Activated effector memory CD4-positive, alpha-beta T cell treated with anti-CD3 and anti-CD28 coated beads, Interleukin-2, amount 50 U/mL, for 16 hours (primary cell): Measurements from ENCODE around the gene UBE2D3.
"Not testable (repeated sequence)": the region's sequence is repeated elsewhere in the genome, so short reads cannot be mapped to it uniquely, and the experiment has no call there.

ENCODE experiments used
- DNase-seq: peaks from one replicate; pipeline ENCODE4 v3.0.0-alpha.2; 2020

Gene UBE2D3

DNA sequence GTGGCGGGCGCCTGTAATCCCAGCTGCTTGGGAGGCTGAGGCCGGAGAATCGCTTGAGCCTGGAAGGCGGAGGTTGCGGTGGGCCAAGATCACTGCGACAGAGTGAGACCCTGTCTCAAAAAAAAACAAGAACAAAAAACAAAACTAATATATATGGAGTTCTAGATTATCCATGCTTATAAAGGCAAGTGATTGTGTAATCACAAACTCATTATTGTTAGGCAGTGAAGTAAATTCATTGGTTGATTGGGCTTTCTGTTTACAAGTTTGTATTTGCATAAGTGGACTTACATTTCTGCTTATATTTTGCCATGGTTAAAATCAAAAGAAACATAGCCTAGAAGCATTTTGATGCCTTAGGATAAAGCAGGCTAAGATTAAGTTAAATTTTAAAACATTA lies 2.5 kb upstream of the UBE2D3 start:
- DNase-seq: no peak

DNA sequence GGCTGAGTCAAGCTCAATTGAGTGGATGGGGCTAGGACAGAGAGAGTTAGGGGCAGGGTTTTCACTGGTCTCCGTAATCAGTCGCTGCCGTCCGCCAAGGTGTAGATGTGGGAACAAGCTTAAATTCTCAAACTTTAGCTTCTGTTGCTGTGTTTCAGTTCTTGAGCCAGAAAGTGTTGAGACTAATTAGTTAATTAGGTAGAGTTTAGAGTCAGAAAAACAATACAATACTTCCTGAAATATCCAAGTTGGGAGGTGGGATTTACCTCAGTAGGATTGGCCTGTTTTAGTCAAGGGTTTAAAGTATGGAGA lies 1.1 kb upstream of the UBE2D3 start:
- DNase-seq: no peak

DNA sequence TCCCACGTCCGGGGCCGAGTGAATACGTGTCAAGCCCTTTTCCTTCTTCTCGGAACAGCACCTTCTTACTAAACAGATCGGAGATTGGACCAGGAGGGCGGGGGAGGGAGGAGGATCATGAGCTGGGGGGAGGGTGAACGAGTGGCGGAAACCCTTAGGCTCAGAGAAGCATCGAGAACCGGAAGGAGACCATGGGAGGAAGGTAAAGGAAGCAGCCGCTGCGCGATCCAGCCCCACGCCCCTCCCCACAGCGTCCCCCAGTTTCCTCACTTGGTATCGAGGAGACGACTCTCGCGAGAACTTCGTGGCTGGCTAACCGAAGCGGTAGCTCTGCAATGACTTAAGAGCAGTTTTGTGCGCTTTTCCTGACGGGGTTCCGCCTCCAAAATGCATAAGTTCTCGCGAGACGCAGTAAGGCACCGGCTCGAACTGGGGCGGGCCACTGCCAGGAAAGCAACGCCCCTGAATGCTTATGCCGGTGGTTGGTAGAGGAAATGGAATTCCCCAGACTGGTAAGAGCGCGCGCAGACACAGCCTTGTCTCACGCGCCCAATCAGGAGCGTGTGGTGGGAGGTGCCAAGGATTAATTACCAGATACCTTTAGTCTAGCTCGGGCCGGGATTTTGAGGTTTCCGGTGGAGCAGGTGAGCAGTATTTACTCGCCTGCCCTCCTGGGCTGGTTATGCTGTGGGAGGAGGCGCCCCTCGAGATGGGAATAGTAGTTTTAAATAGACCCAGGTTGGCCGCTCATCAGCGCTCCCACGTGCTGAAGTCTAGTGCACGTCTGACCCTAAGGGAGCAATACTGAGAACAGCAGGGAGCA lies 534 bp upstream of the UBE2D3 start:
- DNase-seq: peak; percentile 99

DNA sequence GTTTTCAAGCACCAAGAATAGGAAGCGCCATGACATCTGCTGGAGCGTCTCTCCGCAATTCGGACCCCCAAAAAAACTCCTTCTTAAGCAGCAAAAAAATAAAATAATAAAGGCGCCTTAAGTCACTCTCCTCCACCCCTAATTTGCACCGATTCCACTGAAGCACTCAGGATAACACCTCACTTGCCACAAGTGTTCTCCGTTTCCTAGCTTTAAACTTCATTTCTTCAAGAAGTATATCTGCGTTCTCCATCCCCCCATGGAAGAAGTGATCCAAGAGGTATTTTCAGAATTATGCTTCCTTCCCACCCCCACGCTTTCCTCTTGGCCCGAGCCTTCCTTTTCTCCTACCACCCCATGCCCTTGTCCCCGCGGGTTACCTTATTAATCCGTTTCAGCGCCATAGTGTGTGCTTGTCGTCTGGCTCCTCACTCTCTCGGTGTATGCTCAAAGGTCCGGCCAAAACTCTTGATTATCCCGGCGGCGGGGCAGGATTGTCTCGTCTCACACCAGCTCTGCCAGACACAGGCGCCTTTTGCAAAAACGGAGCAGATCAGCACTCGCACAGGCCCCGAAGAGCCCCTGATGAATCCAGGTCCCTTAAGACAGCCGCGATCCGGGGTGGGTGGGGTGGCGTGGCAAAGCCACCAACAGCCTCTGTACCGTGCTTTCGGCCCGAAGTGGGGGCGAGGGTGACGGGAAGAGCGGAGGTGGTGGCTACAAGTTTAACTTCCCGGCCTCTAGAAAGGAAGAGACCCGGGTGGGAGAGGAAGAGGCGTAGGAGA lies 1.1 kb downstream of the UBE2D3 start:
- no peak for DNase-seq

DNA sequence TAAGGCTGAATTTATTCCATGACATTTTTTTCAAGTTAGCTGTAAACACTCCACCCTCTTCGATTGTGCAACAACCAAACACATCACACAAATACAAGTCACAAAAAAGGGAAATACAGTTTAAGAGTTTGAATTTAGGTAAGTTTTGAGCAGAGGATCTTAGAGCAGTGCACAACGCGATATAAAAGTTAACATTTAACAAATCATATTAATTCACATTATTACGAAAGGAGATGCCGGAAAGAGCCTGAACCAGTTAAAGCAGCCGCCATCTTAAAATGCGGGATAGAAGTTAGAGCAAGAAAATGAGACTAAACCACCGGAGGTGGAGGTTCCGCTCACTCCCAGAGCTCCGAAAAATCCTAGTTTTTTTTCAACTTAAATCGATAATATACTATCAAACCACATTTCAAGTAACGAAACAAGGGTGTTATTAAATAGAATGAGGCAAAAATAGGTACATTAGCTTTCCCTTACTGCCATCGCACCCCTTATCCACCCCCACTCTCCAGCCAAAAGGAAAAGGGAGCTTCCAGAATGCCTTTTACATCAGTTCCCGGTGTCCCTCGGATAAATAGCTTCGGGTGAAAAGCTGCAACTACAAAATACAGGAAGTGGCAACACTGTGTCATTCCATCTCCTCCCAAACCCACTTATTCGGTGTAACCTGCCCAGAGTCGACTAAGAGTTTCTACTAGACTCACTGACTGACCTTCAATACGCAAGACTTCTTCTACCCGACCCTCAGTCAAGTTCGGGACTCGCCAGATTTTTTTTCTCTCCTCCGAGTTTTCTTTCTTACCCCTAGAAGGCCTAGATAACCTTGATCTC lies 1.9 kb downstream of the UBE2D3 start:
- DNase-seq: peak; percentile 66

DNA sequence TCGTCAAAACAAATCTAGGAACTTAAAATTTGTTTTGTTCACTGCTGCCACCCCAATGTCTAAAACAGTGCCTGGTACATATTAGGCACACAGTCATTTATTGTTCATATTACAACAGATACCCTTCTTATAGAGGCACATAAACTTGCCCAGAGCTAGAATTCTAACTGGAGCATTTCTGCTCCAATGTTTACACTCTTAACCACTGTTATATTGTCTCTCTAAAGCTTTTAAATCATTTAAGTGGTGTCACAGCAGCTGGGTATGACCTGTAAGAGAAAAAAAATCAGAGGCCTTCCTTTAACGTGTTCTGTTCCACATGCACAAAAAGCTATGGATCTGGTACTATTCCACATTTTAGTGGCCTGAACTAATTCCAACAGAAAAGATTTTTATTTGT lies 3.0 kb downstream of the UBE2D3 start:
- DNase-seq: no peak

DNA sequence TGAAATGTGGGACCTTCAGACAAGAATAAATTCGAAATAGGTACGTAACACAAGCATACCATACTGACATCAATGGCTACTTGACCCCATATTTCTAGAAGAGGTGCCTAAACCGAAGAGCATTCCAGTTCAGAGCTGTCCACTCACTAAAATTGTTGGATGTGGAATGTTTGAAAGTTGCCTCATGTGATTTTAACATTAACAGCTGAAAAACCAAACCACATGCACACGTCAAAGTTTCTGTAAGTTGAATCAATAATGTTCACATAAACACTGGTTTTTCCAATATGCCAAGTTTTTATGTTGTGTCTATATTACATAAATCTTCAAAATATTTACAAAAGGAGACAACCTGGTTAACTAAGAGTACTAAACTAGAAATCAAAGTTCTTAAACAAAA lies 3.5 kb downstream of the UBE2D3 start:
- DNase-seq: no peak

DNA sequence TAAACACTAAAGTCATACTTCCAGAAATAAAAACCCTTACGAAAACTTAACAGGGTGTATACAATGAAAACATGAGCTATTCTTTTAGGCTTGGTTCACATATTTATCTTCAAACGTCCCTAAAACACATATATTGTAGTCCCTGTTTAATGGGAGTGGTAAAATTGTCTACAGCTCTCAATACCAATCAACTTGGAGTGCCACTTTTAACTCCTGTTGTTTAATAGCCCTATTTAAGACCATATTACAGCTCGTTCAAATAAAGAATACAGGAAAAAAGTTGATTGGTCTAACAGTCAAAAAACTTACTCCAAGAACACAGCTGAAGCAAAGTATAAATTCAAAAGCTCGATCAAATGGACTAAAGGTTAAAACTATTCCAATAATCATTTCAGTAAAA lies 3.9 kb downstream of the UBE2D3 start:
- no peak for DNase-seq

DNA sequence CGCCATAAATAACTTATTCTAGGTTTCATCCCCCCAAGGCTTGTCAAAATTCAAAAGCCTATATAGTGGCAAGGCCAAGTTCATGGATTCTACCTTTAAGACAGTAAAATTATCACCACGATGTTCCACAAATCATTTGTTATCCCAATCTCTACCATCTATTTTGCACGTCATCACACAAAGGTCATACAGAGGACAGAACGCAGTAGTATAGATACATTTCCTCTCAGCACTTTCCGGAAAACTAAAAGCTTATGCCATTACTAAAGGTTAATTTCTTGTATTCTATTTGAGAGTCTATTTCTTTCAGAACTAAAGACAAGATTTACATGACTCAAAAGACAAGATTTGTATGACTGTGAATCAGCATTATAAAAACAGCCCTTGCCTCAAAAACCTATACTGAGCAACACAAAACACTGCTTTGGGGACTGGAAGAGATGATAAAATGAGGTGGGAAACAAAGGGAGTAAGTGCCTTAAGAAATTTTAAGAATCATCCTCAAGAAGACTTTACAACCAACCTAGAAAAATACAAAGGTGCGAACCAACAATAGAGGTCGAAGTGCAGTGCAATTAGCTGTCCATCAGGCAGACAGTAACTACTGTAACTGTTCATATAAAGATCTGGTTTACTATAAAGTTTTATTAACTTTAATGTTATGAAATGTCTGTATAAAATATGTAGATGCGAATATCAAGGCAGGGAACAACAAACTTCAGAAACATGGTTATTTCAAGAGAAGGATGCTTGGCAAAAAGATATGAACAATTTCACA lies 7.6 kb downstream of the UBE2D3 start:
- no peak for DNase-seq

DNA sequence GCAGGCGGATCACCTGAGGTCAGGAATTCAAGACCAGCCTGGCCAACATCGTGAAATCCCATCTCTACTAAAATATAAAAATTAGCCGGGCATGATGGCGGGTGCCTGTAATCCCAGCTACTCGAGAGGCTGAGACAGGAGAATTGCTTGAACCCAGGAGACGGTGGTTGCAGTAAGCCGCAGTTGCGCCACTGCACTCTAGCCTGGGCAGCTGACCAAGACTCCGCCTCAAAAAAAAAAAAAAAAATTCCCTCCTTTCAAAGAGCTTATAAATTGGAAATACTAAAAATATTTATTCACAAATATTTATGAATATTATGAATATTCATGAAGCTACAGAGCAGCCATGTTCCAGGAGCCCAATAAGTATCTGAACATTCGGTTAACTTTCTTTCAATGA lies 8.3 kb downstream of the UBE2D3 start:
- DNase-seq: not testable (repeated sequence)

DNA sequence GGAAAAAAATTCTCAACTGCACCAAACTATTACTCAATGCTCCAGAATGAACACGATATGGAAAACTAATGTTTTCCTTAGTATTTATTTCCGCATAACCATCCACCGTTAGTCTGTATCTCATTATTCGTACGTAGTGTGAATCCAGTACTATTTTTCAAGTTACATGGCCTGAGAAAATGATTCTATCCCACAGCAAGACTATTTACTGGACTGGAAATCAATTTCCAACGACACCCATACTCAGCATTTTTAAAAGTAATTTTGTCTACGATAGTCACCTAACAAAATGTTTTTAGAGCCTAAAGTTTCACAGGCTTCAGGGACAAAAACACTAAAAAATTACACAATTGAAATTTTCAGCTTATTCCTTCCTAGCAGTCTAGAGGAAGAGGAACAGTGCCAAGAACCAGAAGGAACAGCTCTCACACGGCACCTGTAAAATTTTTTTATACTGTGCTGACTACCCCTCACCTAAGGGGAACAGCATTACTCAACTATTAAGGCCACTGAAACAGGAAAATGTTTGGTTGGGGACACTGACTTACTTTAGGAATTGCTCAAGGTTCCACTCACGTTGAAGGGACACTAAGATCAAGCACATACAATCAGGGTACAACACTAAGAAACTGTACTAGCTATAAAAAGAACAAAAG lies 9.6 kb downstream of the UBE2D3 start:
- no peak for DNase-seq

DNA sequence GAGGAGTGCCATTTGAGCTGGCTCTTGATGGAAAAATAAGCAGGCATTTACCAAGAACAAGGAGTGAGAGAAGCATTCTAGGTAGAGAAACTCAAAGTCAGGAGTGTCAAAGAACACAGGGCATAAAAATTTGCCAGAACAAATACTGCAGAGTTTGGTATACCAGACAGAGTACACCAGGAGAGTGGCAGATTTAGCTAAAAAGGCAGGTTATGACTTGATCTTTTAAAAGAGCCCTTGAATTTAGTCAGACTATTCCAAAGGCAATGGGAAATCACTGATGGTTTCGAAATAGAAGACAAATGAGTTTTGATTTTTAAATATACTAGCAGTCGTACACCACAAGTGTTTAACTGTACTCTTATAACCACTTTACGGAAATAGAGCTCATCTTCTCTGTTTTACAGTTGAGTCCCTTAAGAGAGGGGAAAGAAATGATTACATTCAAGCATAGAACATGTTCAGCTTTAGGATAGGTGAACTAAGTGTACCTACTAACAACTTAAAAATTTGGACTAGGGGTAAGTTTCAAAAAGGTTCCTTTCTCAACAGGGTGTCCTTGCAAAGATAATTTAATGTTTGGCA lies 10.2 kb downstream of the UBE2D3 start:
- no peak for DNase-seq

DNA sequence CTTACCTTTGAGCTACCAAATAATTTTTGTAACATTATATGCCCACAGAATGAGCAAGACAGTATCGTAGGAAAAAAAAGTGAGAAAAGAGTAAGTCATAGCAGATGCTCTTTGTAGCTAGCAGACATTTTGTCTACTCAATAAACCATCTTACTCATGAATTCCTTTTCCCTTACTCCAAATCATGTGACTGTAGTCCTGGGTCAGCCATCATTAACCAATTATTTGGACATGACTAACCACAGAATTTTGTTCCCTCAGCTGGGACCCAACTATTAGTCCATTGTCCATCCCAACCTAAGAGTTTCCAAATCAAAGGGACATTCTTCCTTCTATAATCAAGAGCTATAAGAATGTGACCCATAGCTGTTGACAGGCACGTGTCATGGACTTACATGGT lies 11.4 kb downstream of the UBE2D3 start:
- DNase-seq: no peak

DNA sequence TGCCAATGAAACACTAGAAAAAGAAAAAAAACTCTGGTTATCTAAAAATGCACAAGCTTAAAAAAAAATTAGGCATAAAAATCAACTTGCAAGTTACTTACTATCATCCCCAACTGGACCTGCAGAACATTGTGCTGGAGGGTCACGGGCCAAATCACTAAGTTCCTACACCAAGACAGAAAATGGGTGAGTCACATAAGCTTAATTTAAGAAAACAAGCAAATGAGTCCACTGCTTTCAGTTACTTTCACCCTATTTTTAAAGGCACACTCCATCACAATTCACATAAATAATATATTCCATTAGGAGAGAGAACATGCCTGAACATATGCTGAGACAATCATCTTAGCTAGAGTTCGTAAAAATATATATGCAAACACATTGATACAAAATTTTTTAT lies 17.7 kb downstream of the UBE2D3 start:
- DNase-seq: no peak

DNA sequence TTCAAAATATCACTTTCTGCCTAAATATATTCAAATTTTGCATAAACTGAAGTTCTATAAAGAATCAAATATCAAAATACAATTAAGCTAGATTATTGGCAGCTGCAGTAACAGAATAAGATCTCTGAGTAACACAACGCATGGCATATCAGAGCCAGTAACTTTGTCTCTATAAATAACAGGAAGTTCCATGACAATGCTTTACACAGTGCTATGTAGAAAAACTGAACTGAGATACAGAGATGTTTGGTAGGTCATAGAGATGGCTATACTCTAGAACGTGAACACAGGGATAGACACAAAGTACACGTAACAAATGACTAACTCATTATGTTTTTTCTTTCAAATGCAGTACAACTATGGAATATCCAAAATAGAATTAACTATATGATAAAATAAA lies 18.2 kb downstream of the UBE2D3 start:
- no peak for DNase-seq

DNA sequence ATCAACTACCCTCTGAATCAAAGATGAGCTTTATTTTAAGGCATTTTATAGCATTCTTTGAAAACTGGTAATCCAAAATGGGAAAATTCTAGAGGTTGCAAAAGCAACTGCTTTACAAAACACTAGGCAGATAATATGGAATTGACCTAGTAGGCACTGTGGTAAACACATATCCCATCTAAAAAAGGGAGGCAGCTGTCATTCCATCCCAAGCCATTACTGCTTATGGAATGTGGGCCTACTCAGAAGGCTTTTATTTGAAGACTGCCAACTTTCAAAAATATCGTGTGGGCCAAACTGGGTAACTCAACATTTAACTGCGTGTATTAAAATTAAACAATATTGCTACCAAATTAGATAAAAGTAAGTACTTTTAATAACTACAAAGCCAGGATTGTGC lies 19.3 kb downstream of the UBE2D3 start:
- no peak for DNase-seq

DNA sequence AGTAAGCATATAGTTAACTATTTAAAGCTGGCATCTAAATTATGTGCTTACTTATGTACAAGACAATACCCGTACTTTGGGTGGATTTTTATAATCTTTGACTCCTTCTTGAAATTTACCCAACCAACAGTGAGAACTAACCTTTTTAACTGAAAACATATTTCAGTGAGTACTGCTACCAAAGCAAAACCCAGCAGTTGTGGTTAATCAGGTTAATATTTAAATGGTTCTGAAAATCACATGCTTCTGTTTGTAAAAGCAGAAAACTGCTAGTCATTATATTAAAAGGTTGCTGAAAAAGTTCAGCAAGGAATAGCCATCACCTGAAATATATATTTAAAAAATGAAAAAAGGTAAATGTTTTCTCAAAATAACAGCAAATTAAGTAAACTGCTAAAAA lies 20.0 kb downstream of the UBE2D3 start:
- no peak for DNase-seq

DNA sequence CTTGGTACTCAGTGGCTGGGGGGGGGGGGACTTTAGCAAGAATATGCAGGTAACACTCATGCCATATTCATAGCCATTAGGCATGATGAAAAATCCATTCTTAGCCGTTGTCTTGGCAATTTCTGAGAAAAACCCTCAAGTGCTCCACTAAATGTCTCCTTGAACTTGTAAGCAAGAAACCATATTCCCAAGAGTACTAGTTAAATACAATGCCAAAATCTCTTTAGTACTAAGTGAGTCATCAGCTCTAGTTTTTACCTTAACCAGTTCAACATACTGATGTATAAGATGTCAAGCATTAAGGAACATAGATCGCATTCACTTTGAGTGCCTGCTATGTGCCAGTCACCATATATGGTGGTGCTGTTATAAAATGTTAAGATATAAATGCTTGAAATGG lies 27.5 kb downstream of the UBE2D3 start:
- DNase-seq: no peak

DNA sequence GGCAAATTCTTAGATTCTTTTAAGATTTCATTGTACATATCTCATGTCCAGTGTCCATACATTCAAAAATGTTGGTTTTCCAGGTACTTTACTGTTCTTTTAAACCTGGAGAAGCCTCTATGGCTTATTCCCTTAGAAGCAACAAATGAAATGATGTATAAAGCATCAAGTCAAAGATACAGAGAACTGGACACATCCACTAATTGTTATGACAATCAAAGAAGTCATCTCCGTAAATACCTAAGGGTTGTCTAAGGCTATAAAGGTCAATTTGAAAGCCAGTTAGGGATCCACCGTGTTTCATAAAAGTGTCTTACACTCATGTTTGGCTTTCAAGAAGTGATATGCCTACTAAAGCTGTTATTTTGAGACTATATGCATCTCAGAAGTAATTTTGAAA lies 32.4 kb downstream of the UBE2D3 start:
- no peak for DNase-seq

DNA sequence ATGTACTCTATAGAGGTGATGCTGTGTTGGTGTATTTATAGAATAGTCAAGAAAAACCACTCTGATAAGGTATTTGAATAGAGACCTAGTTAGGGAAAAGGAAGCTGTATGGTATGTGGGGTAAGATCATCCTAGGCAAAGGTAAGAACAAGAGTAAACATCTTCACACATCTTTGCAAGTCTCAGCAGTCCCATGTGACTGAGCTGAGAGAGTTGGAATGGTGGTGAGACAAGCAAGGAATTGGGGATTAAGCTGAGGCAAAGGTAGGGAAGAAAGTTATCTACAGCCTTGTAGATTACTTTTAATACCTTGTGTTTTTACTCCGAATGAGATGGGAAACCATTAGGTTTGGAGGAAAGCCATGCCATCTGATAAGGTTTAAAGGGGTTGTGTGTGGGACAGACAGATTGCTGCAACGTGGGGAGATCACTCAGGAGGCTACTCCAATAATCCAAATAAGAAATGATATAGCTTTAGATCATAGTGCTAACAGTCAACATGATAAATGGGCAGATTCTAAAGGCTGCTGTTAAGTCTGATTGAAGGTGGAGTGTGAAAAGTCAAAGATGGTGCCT lies 34.9 kb downstream of the UBE2D3 start:
- DNase-seq: no peak

DNA sequence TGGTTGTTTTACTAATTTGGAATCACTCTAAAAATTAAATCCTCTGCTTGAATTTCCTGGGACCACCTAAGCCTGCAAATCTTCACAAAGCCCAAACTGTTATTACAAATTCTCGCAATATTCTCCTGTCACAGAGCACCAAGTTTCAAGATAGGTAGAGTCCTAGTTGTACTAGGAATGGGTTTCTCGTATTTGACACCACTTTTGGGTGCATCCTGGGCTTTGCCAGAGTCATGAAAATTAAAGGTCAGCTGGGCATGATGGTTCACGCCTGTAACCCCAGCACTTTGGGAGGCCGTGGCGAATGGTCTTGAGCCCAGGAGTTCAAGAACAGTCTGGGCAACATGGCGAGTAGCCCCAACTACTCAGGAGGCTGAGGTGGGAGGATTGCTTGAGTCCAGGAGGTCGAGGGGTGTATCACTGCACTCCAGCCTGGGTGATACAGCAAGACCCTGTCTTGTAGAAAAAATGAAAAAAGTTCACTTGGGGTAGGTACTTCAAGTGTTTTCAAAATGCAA lies 36.0 kb downstream of the UBE2D3 start:
- DNase-seq: no peak
